HG03280 (cell line): ENCODE measurements around the gene MAGED1.
A peak's percentile ranks its signal among the peaks of the same experiment; 100 is the strongest.

ENCODE experiments used
- ATAC-seq: cut with Tn5 transposase; IDR thresholded peaks from one replicate; pipeline ENCODE4 v1.9.1; 2021; ENCODE audit warnings: mild to moderate bottlenecking, moderate library complexity; ENCODE audit not compliant: unreplicated experiment

The MAGED1 gene, protein sequence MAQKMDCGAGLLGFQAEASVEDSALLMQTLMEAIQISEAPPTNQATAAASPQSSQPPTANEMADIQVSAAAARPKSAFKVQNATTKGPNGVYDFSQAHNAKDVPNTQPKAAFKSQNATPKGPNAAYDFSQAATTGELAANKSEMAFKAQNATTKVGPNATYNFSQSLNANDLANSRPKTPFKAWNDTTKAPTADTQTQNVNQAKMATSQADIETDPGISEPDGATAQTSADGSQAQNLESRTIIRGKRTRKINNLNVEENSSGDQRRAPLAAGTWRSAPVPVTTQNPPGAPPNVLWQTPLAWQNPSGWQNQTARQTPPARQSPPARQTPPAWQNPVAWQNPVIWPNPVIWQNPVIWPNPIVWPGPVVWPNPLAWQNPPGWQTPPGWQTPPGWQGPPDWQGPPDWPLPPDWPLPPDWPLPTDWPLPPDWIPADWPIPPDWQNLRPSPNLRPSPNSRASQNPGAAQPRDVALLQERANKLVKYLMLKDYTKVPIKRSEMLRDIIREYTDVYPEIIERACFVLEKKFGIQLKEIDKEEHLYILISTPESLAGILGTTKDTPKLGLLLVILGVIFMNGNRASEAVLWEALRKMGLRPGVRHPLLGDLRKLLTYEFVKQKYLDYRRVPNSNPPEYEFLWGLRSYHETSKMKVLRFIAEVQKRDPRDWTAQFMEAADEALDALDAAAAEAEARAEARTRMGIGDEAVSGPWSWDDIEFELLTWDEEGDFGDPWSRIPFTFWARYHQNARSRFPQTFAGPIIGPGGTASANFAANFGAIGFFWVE

DNA sequence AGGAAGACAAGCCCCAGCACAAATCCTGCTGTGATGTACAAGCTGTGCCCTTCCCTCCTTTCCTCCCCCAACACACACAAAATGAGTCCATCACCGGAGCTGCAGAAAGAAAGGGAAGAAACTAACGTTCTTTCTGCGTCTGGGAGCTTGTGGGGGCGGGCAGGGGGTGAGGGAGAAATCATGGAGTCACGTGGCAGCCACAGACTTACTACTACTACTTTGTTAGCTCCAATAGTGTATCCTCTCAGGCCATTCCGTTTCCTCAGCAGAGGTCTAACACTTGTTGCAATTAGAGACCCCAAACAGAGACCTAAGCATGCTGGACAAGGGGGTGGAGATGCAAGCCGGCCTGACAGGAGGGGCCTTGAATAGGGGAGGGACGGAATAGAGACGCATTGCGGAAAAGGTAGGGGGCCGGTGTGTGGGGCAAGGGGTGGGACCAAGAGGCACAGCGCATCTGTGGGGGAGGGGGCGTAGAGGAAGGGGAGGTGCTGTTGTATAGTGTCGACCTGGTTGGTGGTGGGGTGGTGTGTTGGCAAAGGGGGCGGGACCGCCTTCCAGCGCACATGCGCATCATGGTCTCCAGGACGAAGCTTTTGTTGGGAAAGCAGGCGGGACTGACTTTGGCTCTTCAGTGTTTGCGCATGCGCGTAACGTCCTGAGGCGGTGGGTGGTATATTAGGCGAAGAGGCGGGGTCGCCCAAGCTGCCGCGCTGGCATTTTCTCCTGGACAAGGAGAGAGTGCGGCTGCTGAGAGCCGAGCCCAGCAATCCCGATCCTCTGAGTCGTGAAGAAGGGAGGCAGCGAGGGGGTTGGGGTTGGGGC lies at the start of gene MAGED1:
TSS of gene MAGED1 (plus strand) at position 703 of the 825 bp plus-strand sequence. CDS start 682 bp downstream, outside the sequence.
- ATAC-seq: peak; percentile 81

DNA sequence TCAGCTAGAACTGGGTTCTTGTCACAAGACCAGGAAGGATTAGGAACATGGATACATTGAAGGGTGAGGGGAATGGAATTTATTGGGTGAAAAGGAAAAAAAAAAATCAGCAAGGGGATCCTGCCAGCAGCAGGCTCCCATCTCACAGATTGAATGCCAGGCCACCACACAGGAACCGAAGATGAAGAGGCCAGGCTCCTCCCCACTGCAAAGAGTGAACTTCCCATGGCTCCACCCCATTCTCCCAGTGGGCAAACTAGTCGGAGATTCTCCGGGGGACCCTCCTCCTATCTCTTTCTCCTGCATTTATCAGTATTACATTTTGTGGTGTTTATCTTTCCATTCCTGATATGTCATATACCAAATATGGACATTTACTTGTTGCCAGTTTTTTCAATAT lies 46.0 kb upstream of the MAGED1 start:
- ATAC-seq: no peak

DNA sequence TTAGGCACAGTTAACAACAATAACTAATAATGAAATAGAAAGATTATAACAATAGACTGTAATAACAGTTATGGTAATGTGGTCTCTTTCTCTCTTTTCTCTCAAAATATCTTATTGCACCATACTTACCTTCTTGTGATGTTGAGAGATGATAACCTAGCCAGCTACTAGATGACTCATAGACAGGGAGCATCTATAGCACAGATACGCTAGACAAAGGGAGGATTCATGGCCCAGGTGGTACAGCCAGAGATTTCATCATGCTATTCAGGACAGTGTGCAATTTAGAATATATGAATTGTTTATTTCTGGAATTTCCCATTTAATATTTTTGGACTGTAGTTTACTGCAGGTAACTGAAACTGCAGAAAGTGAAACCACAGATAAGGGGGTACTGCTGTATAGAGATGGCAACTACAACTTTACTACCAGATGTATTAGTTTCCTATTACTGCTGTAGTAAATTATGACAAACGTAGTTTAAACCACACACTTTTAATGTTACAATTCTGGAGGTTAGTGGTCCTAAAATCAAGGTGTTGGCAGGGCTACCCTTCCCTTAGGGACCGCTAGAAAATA lies 41.8 kb upstream of the MAGED1 start:
- no peak for ATAC-seq

DNA sequence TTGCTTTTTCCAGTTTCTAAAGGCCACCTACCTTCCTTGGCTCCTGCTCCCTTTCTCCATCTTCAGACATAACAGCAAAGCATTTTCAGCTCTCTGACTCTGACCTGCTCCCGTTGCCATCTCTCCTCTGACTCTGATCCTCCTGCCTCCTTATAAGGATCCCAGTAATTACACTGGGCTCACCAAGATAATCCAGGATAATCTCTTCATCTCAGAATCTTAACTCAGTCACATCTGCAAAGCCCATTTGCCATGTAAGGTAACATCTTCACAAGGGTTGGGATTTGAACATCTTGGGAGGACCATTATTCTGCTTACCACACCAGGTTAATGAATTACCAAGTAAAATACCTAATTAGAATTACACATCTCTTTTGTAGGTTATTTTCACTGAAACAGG lies 41.3 kb upstream of the MAGED1 start:
- ATAC-seq: no peak

DNA sequence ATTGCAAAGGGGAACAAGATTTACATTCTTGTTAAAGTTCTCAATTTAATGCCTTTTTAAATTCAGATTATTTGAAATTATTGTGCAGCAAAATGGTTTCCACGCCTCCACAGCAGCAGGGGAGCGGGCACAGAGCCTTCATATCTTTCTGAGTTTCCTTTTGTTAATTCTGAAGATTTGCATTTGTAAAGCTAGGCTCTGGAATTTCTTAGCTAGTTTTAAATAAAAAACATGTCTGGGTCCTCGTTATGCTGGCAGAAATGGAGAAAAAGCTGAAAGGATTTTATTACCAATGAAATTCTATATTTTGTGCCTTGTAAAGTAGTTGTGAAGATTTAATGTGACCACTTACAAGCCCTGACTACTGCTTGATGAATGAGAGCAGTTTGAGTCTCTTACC lies 40.8 kb upstream of the MAGED1 start:
- no peak for ATAC-seq

DNA sequence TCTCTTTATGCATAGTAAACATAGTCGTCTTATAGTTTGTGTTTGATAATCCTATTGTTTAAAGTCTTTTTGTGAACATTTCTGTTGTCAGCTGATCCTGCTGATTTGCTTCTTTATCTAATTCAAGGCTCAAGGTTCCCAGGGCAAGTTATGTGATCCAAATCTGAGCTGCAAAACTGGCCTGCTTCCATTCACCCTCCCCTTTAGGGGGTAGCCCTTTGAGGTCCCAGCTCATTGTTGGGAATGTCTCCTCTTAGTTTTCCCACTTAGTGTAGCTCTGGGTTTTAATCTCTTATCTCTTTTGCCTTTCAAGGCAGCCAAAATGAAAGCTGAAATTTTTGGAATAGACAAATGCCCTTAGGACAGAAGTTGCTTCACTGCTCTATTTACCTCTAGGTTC lies 40.2 kb upstream of the MAGED1 start:
- ATAC-seq: no peak

DNA sequence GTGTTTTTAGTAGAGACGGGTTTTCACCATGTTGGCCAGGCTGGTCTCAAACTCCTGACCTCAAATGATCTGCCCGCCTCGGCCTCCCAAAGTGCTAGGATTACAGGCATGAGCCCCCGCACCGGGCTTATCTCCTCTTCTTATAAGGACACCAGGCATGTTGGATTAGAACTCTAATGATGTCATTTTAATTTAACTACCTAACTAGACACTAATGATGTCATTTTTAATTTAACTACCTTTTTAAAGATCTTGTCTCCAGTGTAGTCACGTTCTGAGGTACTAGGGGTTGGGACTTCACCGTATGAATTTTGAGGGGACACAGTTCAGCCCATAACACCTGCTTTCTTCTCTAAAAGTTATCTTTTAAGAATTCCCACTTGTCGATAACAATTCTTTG lies 37.7 kb upstream of the MAGED1 start:
- no peak for ATAC-seq

DNA sequence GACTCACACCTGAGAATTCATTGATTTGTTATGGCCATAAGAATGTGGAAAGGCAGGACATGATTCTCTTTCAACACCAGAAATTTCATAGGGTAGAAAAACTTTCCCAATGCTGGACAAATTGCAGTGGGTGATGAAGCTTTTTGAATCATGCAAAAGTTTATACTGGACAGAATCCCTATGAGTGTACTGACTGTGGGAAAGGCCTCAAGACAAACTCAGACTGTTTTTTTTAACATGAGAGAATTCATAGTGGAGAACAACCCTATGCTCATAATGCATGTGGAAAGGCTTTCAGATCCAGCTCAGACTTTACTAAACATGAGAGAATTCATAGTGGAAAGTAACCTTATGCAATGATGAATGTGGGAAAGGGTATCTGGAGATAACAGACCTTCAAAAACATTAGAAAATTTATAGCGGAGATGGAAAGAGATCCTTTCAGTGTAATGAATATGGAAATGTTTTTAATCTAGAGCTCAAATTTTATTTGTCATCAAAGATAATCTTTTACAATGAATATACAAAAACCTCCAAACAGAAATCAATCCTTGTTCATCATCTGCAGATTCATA lies 36.2 kb upstream of the MAGED1 start:
- no peak for ATAC-seq

DNA sequence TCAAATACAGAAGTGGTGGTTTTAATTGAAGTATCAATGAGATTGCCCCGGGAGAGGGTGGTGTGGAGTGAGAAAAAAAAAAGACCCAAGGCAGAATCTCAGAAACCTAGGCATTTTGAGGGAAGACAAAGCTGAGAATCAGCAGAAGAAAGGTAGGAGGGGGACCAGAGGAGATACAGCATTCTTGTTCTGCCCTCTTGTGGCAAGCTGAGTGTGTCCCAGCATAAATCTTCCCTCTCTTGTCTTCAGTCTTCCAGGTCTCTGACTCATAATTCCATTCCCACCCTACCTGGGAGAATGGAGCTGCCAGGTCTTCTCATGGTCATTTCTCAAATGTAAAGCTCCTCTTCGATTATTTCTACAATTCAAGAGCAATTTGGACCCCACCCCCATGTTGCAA lies 32.7 kb upstream of the MAGED1 start:
- no peak for ATAC-seq

DNA sequence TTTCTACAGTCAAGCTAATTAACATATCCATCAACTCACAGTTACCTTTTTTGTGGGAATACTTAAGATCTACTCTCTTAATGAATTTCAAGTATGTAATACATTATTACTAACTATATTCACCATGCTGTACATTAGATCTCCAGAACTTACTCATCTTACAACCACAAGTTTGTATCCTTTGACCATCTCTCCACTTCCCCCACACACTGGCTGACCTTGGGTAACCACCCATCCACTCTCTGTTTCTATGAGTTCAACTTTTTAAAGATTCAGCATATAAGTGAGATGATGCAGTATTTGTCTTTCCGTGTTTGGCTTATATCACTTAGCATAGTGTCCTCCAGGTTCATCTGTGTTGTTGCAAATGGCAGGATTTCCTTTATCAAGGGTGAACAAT lies 30.5 kb upstream of the MAGED1 start:
- no peak for ATAC-seq

DNA sequence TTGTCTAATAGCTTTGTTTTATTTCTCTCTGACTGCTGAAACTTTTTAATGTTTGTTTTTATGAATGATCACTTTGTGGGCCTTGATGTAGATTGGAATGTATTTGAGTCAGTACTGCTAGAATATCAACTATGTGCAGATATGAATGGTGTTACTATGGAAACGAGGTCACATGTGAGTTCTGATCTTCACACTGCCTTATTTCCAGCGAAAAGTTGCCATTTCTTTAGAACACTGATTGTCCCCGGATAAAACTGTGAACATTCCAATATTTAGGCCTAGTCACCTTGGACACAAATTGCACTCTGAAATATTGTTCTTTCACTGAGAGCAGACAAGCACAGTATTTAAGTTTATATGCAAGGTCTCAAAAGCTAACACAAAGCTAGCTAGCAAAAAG lies 27.2 kb upstream of the MAGED1 start:
- ATAC-seq: no peak

DNA sequence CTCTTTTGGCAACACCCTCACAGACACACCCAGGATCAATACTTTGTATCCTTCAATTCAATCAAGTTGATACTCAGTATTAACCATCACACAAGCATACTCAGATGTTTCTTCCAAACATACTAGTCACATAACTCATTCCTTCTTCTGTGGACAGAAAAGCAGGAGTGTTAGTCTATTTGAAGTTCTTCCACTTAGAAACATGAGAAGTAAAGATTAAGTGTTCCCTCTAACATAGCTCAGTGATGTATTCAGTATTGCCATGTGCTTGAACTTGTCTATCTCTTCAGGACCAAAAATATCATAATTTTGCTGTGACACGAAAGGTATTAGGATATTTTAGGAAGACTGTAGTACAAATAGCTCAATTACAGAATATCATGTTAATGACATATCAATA lies 25.8 kb upstream of the MAGED1 start:
- ATAC-seq: no peak

DNA sequence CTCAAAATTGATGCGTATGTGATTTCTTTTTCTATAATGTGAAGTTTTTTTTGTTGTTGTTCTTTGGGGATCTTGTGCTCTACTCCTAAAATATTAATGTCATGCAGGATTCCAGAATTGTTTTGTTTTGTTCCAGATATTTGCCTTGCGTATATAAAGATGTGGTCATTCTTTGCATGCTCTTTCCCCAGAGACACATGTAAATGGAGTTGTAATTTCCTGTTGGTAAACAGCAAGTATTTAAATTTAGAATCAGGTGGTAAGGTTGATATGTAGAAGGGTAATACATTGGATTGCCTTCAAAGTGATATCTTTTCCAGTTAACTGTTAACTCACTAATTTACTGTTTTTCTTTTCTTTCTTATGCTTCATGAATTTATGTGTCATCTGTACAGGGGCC lies 23.1 kb upstream of the MAGED1 start:
- no peak for ATAC-seq

DNA sequence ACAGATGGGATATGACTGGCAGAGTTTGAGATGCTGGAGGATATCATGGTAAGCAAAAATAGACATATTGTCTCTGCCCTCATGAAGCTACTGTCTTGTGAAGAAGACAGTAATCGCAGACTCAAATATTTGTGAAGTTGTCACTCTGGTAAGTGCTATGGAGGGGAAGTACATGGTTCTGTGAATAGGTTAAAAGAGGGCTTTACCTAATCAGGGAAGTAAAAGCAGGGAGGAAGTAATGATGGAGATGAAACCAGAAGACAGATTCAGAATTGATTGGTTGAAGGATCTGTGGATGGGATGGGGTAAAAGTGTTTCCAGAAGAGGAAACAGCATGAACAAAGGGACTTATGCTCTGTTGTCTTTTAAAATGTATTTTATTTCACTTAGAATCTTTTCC lies 19.3 kb upstream of the MAGED1 start:
- ATAC-seq: no peak

DNA sequence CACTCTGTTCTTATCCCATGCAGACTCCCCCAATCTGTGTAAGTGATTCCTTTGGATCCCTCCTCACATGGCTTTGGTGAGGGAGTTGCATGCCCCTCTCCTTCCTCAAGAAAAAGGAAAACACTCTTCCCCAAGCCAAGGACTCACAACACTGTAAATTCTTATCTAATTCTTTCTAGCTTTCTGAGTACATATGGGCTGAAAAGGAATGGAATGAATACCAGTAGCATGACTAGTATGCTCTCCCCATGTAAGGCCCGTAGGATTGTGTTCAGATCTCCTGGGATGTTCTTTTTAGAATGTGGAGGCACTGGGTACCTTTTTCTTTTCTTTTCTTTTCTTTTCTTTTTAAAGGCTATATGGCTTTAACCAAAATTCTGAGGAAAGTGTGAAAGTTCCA lies 17.0 kb upstream of the MAGED1 start:
- no peak for ATAC-seq

DNA sequence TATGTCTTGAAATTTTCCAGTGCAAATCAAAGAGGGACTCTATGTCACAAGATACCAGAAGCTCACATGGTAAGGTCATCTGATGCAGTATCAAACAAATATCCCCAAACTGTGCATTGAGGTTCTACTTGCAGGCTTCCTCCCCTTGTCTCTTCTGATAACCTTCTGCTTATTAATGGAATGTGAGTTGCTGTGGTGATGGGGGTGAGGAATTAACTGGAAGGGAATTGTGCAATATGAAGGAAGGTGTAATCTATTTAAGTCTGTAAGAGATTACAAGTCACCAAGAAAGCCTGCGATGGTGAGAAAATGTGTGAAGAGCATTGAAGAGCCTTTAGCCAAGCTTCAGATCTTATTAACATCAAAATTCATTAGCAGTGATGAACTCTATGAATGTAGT lies 15.4 kb upstream of the MAGED1 start:
- ATAC-seq: no peak

DNA sequence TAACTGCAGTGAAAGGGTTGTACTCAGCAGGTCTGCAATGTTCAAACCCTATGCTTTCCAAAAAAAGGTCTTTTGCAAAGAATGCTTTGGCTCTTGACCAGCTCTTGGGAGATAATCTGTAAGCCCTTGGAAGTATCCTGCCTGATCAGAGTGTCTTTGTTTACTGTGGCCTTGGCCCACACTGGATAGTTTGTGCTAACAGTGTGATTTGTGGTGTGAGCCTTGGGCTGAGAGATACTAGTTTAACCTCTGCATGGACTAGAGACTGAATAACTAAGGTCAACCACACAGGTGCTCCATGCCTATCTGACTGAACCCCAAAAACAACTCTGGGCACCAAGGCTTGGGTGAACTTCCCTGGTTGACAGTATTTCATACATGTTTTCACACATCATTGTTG lies 3.6 kb upstream of the MAGED1 start:
- no peak for ATAC-seq

DNA sequence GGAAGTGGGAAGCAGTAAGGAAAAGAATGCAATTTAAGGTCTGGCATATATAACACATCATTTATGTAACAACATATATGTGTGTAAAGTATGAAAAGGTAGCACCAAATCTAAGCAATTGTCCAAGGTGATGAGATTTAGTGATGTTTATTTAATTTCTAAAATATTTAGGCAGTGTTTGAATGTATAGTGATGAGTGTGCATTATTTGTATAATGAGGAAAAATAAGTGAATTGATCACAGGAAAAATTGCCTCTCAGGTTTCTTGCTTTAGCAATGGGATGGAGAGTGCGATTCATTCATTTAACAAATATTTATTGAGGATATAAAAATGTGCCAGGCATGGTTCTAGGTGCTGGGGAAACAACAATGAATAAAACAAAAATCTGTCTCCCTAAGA lies 2.2 kb upstream of the MAGED1 start:
- ATAC-seq: no peak

DNA sequence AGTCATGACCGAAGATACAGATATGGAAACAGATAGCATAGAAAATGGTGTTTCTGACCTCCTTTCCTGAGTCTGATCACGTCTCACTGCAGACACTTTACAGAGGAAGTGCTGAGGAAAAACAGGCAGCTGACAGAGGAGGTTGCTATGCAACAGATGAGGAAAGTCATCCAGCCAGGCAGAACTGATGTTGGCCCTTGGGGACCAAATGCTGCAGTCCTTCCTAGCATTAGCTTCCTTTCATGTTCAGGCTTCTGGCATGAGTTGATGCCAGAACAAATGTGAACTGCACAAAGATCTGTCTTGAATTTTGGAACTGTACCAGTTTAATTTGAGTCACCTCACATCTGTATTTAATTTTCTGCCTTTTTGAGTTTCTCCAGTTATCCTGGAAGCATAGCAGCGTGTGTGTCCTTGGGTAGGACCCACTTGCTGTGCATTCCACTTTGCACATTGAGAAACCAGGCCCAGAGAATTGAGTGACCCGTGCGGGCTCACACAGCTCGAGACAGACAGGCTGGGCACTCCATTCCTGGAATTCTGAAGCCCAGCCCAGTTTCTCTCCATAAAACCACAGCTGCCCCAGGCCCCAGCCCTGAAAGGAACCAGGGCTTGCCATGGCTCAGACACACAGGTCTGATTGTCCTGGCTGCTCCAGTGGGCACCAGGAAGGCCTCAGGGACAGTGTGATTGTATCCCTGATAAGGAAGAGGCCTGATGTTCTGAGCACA lies 1.4 kb upstream of the MAGED1 start:
- ATAC-seq: no peak
